ENCODE measurements around the gene TMX2.
A peak's percentile ranks its signal among the peaks of the same experiment; 100 is the strongest.

Gene TMX2

GRCh38 chr11:57771365-57771764 is 59.0 kb downstream of the TMX2 start:
- DNase-seq = no peak

- peak; percentile 15 for DNase-seq
These were observed 60.2 kb downstream of the TMX2 start for GRCh38 chr11:57772562-57772961.

- no peak for DNase-seq
These were observed 60.7 kb downstream of the TMX2 start for GRCh38 chr11:57773026-57773598.

- DNase-seq = no peak
These were observed 63.1 kb downstream of the TMX2 start for GRCh38 chr11:57775491-57775890.

- no peak for DNase-seq
These were observed 63.7 kb downstream of the TMX2 start for GRCh38 chr11:57776031-57776521.

- no peak for DNase-seq
These were observed 64.3 kb downstream of the TMX2 start for GRCh38 chr11:57776577-57777210.

GRCh38 chr11:57777969-57778317 is 65.5 kb downstream of the TMX2 start:
- peak; percentile 38 for DNase-seq

- peak; percentile 66 for DNase-seq
These were observed 66.1 kb downstream of the TMX2 start for GRCh38 chr11:57778318-57779037.

GRCh38 chr11:57779276-57779675 is 66.9 kb downstream of the TMX2 start:
- peak; percentile 18 for DNase-seq

GRCh38 chr11:57781529-57781943 is 69.1 kb downstream of the TMX2 start:
- DNase-seq = peak; percentile 87

GRCh38 chr11:57785072-57785471 is 72.7 kb downstream of the TMX2 start:
- DNase-seq = no peak

- DNase-seq = no peak
These were observed 74.0 kb downstream of the TMX2 start for GRCh38 chr11:57786436-57786835.

GRCh38 chr11:57787006-57787604 is 74.7 kb downstream of the TMX2 start:
- no peak for DNase-seq

- DNase-seq = no peak
These were observed 75.7 kb downstream of the TMX2 start for GRCh38 chr11:57787920-57788702.

GRCh38 chr11:57788703-57789088 is 76.3 kb downstream of the TMX2 start:
- DNase-seq = no peak

Measured in DMS53 (cell line).